Transverse colon (tissue), 4 donors: ENCODE data around the gene LMTK2. TPM values are rescaled to one million over a fixed set of nuclear protein-coding genes. Genes with fewer than 3 reads are reported as not detected.

Experiments
- DNase-seq: peaks from one replicate; pipeline ENCODE4 v3.0.0-alpha.2; 2019
- H3K27ac ChIP-seq, 4 donors: fragments of 200-600 bp; sonication (generic); 2 replicates each; pipeline ENCODE4 v1.5.1; 2016 to 2018; ENCODE audit warnings: inconsistent platforms in 4 of 4
- H3K27me3 ChIP-seq: fragments of 200-600 bp; sonication (generic); 2 replicates; pipeline ENCODE4 v1.5.1; 2017; ENCODE audit warnings: inconsistent platforms
- H3K36me3 ChIP-seq, 4 donors: fragments of 200-600 bp; sonication (generic); 2 replicates each; pipeline ENCODE4 v1.5.1; 2017 to 2019; ENCODE audit warnings: inconsistent platforms in 4 of 4
- H3K4me1 ChIP-seq, 4 donors: fragments of 200-600 bp; sonication (generic); 2 replicates each; pipeline ENCODE4 v1.5.1; 2017 to 2020; ENCODE audit warnings: inconsistent platforms in 4 of 4
- H3K4me3 ChIP-seq, 4 donors: fragments of 200-600 bp; sonication (generic); 1 replicate in 1 of 4; 2 replicates in 3 of 4; pipeline versions ENCODE4 v1.5.1 to v1.6.1; 2017 to 2019; ENCODE audit warnings: inconsistent platforms in 4 of 4
- H3K9me3 ChIP-seq, 2 donors: fragments of 200-600 bp; sonication (generic); 2 replicates each; pipeline ENCODE4 v1.5.1; 2017 to 2019; ENCODE audit warnings: inconsistent platforms in 2 of 2
- EP300 ChIP-seq: sonication (generic); formaldehyde crosslinking; IDR thresholded peaks from one replicate; pipeline ENCODE4 v1.6.1; 2017; ENCODE audit warnings: antibody characterized with exemption, low read depth
- POLR2A ChIP-seq: fragments of 450-650 bp; IDR thresholded peaks from one replicate; pipeline ENCODE4 v1.6.1; 2016; ENCODE audit warnings: antibody characterized with exemption, mild to moderate bottlenecking, moderate library complexity
- POLR2AphosphoS5 ChIP-seq, 3 donors: sonication (generic); formaldehyde crosslinking; IDR thresholded peaks; one replicate each; pipeline ENCODE4 v1.6.1; 2016; ENCODE audit warnings: antibody characterized with exemption in 3 of 3
- WGBS, 2 donors: methylation state at CpG; one replicate each; pipeline ENCODE4 v1.1.5; 2018; ENCODE audit warnings: low coverage in 1 of 2; 5-methylcytosine and 5-hydroxymethylcytosine counted together
- in situ Hi-C, 4 donors: fragments of 200-750 bp; cut with MboI; loops; one replicate each; pipeline versions ENCODE4 v1.15.0 to v1.15.1; 2017; ENCODE audit warnings: low sequenced_read_pairs in 3 of 4, low pct_ligation_motif_present in 1 of 4, low pct_unique_long_range_greater_than_20kb in 1 of 4
- intact Hi-C: fragments of 100-400 bp; cut with DNase I; formaldehyde crosslinking; loops from one replicate; pipeline ENCODE4 v1.15.1; 2023; ENCODE audit warnings: low total_unique reads
- total RNA-seq, 4 donors: library from RNA; depleted of rRNA; stranded (reverse); fragments of >200 nt; gene quantifications; one replicate each; pipeline ENCODE4 v1.1.0, GENCODE V29; 2016
- TF ChIP-seq, protein P1 (sequence below), 5 experiments: fragments of 200-600 bp in 3 of 5; fragments of 450-650 bp in 2 of 5; sonication (generic) in 3 of 5; IDR thresholded peaks; 1 replicate in 2 of 5; 2 replicates in 3 of 5; pipeline ENCODE4 v1.5.1; 2016 to 2017; ENCODE audit warnings: antibody characterized with exemption in 5 of 5, inconsistent platforms in 3 of 5, mild to moderate bottlenecking in 2 of 5, moderate library complexity in 1 of 5

Gene LMTK2
- total RNA-seq = 100 to 1,000 TPM in 1 of 4 donors, 10 to 100 TPM in 3; 51.6 to 106 (median 62.2) TPM

GRCh38 chr7:98106647-98107312, at the start of gene LMTK2:
TSS of gene LMTK2 (plus strand) at chr7:98106862. CDS start at chr7:98107178, 316 bp downstream.
- no peaks in the 10 kb centered on the region for H3K36me3 ChIP-seq
- peak; percentile 97 for DNase-seq
- TF ChIP-seq POLR2AphosphoS5 (IDR thresholded peaks at IDR 0.05) (peak; percentile 99), POLR2A (peak; percentile 96), EP300 (no peak)
- TF ChIP-seq, protein P1, sequence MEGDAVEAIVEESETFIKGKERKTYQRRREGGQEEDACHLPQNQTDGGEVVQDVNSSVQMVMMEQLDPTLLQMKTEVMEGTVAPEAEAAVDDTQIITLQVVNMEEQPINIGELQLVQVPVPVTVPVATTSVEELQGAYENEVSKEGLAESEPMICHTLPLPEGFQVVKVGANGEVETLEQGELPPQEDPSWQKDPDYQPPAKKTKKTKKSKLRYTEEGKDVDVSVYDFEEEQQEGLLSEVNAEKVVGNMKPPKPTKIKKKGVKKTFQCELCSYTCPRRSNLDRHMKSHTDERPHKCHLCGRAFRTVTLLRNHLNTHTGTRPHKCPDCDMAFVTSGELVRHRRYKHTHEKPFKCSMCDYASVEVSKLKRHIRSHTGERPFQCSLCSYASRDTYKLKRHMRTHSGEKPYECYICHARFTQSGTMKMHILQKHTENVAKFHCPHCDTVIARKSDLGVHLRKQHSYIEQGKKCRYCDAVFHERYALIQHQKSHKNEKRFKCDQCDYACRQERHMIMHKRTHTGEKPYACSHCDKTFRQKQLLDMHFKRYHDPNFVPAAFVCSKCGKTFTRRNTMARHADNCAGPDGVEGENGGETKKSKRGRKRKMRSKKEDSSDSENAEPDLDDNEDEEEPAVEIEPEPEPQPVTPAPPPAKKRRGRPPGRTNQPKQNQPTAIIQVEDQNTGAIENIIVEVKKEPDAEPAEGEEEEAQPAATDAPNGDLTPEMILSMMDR (IDR thresholded peaks at IDR 0.05) = peak; percentile 94 to 99 (median 96)
- H3K9me3 ChIP-seq = no peaks in the 10 kb centered on the region
- intact Hi-C loops = loop anchor here (5.0 kb wide), 1 partner anchor 61 kb away; no protein-coding TSS in a partner anchor
- WGBS, 2 donors = 0% methylated on average over 52 of the region's 75 CpGs; no CpG with 5 or more reads in 1 of the 2 donors
- H3K27me3 ChIP-seq = no peaks in the 10 kb centered on the region
- peak within 1 kb of the TSS; percentile 74 to 98 (median 88) for H3K4me3 ChIP-seq
- peaks cover 8 to 44% (median 36%) of the 10 kb centered on the region in 4 donors for H3K4me1 ChIP-seq
- peak within 1 kb of the TSS; percentile 87 to 95 (median 90) for H3K27ac ChIP-seq
- in situ Hi-C loops = loop anchor here in 2 of 4 donors (10.0 kb wide), 1 partner anchor 48 kb away; no protein-coding TSS in a partner anchor

DNA sequence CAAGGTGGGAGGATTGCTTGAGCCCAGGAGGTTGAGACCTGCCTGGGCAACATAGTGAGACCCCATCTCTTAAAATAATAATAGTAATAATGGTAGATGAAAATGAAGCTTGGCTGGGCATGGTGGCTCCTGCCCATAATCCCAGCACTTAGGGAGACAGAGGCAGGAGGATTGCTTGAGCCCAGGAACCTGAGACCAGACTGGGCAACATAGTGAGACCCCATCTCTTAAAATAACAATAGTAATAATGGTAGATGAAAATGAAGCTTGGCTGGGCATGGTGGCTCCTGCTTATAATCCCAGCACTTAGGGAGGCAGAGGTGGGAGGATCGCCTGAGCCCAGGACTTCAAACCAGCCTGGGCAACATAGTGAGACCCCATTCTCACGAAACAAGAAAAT, 49.5 kb upstream of the LMTK2 start:
- Histone ChIP-seq H3K4me1 (no peaks in the 10 kb centered on the region), H3K9me3 (no peaks in the 10 kb centered on the region), H3K27ac (no peak overlapping the region), H3K36me3 (no peaks in the 10 kb centered on the region), H3K4me3 (no peak overlapping the region), H3K27me3 (peaks cover 5% of the 10 kb centered on the region)
- intact Hi-C loops = no loop called here
- in situ Hi-C loops = no loop called here
- DNase-seq = no peak
- TF ChIP-seq EP300 = no peak
- no peak for TF ChIP-seq POLR2AphosphoS5 (IDR thresholded peaks at IDR 0.05)
- TF ChIP-seq, protein P1 (IDR thresholded peaks at IDR 0.05) = no peak
- TF ChIP-seq POLR2A = no peak
- WGBS, 2 donors = 75 to 93% methylated on average over 2 of the region's 2 CpGs

GRCh38 chr7:98058186-98058585, 48.5 kb upstream of the LMTK2 start:
- no peak overlapping the region for H3K4me3 ChIP-seq
- no peaks in the 10 kb centered on the region for H3K9me3 ChIP-seq
- H3K4me1 ChIP-seq = no peaks in the 10 kb centered on the region
- DNase-seq = no peak
- H3K27ac ChIP-seq = no peak overlapping the region
- WGBS, 2 donors = 35 to 60% methylated on average over 5 to 10 of the region's 10 CpGs
- no peaks in the 10 kb centered on the region for H3K36me3 ChIP-seq
- peaks cover 5% of the 10 kb centered on the region for H3K27me3 ChIP-seq
- in situ Hi-C loops = no loop called here
- TF ChIP-seq POLR2A (no peak), EP300 (no peak), POLR2AphosphoS5 (IDR thresholded peaks at IDR 0.05) (no peak)
- TF ChIP-seq, protein P1 (IDR thresholded peaks at IDR 0.05) = no peak
- intact Hi-C loops = no loop called here

GRCh38 chr7:98064233-98064632, 42.4 kb upstream of the LMTK2 start:
- H3K27ac ChIP-seq = no peak overlapping the region
- no peaks in the 10 kb centered on the region for H3K9me3 ChIP-seq
- H3K4me1 ChIP-seq = no peaks in the 10 kb centered on the region
- intact Hi-C loops (no loop called here), in situ Hi-C loops (no loop called here)
- H3K36me3 ChIP-seq = no peaks in the 10 kb centered on the region
- peaks cover 8% of the 10 kb centered on the region for H3K27me3 ChIP-seq
- TF ChIP-seq POLR2AphosphoS5 (IDR thresholded peaks at IDR 0.05) (no peak), POLR2A (no peak), EP300 (no peak)
- TF ChIP-seq, protein P1 (IDR thresholded peaks at IDR 0.05) = no peak
- no peak for DNase-seq
- H3K4me3 ChIP-seq = no peak overlapping the region
- whole genome bisulfite sequencing, 2 donors = 50% methylated on average over 1 of the region's 1 CpG; no CpG with 5 or more reads in 1 of the 2 donors
